GM19043 (cell line): Measurements from ENCODE around the gene ENOX1.

Source experiments
- ATAC-seq: cut with Tn5 transposase; IDR thresholded peaks from one replicate; pipeline ENCODE4 v1.9.1; 2021; ENCODE audit warnings: low read depth; ENCODE audit not compliant: unreplicated experiment

ENOX1 gene

DNA sequence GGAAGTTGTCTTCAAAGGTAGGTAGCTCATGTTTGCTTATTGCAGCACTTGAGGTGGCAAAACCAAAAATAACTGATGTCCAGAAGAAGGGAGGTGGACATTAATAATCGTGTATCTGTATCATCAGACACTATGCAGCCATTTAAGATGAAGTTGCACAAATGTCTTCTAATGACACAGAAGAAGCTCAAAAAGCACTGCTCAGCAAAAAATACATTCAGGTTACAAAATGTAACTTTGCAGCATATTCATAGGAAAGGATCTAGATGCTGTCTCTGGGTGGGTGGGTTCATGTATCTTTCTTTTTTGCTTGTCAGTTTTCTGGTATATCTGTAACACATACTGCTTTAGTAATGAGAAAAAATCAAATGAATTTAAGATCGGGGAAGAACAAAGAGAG is 515.6 kb downstream of the ENOX1 start:
- no peak for ATAC-seq

DNA sequence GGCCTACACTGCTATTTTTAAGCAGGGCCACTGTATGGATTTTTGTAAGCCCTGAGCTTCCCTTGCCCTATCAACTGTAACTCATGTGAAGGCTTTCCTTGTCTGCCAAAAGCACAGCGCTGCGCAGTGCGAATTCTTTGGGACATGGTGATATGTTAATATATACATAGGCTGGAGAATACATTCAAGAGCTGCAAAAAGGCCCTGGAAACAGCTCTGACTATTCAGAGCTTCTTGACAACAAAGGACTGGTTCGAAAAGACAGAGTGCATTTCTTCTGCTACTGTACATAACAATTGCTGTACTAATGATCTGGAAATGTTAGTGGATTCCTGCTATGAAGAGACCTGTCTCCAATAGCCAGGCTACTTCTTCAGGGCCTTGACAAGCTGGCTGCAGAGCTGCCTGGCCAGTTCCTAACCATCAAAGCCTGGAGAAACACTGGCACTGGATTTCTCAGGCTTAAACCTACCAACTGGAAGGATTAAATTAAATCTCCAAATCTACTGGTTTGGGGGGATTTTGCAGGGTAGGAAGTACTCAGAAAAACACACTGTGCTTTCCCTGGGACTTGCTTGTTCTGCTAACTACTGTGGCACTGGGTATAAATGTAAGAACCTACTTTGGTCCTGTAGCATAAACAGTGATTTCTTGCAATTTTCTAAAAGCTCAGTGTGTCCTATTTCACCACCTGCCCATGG is 516.5 kb downstream of the ENOX1 start:
- no peak for ATAC-seq

DNA sequence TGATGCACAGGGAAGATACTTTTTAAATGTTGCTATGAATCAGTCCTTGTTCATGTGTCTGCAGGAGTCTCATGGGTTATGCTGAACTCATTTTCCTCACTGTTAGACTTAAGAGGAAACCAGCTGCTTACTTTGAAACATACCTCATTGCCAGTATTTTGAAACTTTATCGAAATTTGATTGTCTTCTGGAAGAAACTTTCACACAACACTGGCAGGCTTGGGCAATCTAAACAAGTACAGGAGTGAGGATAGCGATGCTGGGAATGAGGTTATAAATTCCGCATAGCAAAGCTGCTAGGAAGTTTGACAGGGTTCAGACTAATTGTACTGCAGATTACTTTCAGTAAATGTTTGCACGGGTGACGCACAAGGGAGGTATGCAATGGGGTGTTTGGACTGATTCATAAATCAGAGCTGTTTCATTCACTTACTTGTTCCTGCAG is 517.7 kb downstream of the ENOX1 start:
- ATAC-seq = no peak

DNA sequence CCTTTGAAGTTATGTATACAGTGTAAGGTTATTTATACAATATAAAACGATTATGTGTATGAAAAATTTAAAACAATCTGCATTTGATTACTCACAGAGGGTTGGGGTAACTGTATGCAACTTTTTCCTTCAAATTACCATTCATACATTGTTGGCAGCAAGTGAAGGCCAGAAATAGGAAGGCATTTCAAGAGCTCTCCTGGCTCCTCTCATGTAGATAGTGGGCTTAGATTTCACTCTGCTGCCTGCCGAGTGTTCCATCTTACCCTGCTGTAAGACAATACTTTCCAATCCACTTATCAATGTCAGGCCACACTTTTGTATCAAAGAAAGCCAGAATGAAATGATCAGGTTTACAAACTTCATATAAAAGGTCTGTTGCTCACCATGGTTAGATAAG is 518.1 kb downstream of the ENOX1 start:
- ATAC-seq = no peak

- no peak for ATAC-seq
These were observed 518.9 kb downstream of the ENOX1 start for GRCh38 chr13:43267916-43268315.

GRCh38 chr13:43266936-43267615 is 519.7 kb downstream of the ENOX1 start:
- ATAC-seq = no peak

DNA sequence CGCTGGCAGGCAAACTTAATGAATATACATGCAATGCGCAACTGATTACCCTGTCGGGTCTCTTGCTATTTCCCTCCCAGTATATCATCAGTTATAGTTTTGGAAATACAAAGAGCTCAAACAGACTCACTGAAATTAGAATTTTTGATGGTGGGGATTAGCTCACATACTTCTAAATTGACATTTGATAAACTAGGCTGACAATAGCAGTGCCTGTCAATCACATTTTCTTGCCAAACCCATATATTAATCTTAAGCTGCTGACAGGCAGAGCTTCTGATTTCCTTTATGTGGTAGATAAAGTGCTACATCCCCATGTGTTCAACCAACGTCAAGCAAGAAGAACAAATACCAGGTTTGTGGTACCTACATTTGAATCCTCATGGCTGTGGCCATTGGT is 521.7 kb downstream of the ENOX1 start:
- ATAC-seq = no peak

DNA sequence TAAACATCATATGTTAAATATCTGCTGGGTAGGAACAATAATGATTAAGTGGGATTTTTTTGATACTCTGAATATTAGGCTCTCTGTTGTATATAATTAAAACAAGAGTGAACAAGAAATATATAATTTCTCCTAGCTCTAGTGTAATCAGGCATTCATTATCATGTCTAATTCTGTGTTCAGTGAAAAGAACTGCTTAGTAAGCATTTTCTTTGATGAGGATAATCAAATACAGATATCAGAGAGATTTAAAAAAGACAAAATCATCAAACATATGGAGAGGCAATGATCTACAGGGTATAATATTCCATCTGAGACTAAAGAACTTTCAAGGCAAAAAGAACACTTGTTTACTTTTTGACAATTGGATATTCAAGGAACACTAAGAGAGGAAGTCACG is 522.3 kb downstream of the ENOX1 start:
- no peak for ATAC-seq

GRCh38 chr13:43263047-43263446 is 523.7 kb downstream of the ENOX1 start:
- no peak for ATAC-seq

GRCh38 chr13:43260999-43261398 is 525.8 kb downstream of the ENOX1 start:
- ATAC-seq = no peak

DNA sequence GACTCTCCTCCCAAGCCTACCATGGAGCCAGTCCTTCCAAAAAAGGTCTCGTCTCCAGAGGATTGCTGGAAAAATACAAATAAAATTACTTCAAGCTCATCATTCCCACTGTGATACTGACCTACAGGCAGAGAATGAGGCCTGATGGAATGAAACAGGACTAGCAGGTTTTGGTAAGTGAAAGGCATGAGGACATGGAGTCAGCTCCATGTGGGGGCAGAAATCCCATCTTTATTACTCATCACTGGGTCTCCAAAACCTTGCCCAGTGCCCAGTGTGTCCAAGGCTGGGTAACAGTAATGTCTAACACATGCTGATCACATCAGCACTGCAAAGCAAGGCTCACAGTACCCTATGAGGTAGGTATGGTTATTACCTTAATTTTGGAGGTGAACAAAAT is 528.0 kb downstream of the ENOX1 start:
- no peak for ATAC-seq

GRCh38 chr13:43257765-43258164 is 529.0 kb downstream of the ENOX1 start:
- ATAC-seq = no peak

- no peak for ATAC-seq
These were observed 534.8 kb downstream of the ENOX1 start for GRCh38 chr13:43251961-43252360.

DNA sequence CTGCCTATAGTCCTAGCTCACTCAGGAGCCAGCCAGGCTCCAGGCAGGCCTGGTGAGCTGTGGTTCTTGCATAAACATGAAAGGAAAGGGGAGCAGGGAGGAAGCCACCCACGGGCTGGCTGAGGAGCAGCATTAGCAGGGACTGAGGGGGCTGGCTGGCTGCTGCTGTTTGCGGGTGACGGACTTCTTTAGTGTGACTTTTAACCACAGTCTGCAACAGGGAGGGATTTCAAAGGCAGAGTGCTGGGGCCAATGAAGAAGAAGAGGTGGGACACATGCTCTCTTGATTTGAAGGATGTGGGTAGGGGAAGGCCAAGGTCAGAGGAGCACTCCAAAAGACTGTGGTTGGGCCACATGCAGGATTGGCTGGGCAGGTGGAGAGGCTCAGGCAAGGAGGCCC is 540.4 kb downstream of the ENOX1 start:
- ATAC-seq = no peak

GRCh38 chr13:43245374-43245964 is 541.3 kb downstream of the ENOX1 start:
- ATAC-seq = no peak

- ATAC-seq = no peak
These were observed 542.3 kb downstream of the ENOX1 start for GRCh38 chr13:43244481-43244880.

- ATAC-seq = no peak
These were observed 543.1 kb downstream of the ENOX1 start for GRCh38 chr13:43243711-43244110.

- ATAC-seq = no peak
These were observed 544.7 kb downstream of the ENOX1 start for GRCh38 chr13:43242040-43242439.

- no peak for ATAC-seq
These were observed 546.5 kb downstream of the ENOX1 start for GRCh38 chr13:43240278-43240677.

DNA sequence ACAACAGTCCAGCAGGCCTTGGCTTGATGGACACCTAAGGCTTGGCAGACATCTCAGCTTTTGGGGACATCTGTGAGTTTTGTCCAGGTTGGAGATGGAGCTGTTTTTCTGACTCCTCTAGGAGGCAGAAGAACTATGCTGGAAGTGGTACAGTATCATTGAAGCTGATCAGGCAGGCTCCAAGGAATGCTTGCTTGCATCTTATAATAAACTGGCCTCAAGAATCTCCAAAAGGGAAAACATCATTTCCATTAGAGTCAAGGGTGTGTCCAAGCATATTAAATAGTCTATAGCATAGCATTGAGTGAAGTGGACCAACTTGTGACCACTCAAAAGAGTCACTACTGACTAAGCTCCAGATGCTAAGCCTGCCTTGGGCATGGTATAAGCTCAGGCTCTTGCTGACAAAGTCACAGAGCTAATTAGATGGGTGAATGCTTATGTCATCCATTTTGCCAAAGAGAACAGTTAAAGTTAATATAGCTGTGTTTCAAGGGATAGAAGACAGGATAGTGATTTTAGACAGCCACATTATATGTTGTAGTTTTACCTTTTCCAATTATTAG is 547.4 kb downstream of the ENOX1 start:
- ATAC-seq = no peak

DNA sequence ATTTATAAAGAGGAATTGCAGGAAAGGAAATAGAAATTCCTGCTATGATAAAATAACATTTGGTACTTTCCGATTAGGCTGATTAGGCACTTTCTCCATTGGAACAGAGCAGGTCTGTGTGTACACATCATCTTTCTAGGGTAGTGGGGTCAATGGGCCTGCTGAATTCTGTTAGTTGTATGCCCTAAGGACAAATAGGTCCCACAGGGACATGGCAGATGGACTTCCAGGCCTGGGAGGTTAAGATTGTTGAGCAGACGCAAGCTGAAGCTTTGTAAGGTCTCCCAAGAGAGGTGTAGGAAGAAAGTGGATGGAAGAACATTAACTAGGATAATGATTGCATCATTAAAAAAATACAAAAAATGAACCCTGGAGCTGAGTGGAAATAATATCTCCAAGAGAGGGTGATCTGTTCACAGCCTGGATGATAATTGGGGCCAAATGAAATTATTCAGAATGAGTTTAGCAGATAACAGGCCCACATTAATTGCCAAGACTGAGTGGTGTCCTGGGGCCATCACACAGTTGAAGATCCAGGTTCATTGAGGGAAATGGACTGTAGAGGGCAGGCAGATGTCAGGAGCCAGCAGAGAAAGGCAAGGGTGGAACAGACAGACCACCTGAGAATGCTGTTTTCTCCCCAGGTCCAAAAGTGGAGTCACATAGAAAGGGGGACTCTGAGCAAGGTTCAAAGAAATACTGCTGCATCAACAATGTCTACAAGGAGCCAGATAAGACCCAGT is 548.3 kb downstream of the ENOX1 start:
- ATAC-seq = no peak
